Measurements from ENCODE around the gene CMTM8.

CMTM8 gene

GRCh38 chr3:32401126-32401525 lies 162.6 kb downstream of the CMTM8 start:
- TF ChIP-seq CTCF (IDR thresholded peaks at IDR 0.05; ENCODE audit: low read depth, low read length, missing control alignments) = no peak
- peak overlapping the region; percentile 45 for H3K4me3 ChIP-seq (replicated peaks; ENCODE audit: low read depth, low read length)
- DNase-seq (ENCODE audit: extremely low read depth, low read depth) = no peak

- no peak for DNase-seq (ENCODE audit: extremely low read depth, low read depth)
- H3K4me3 ChIP-seq (replicated peaks; ENCODE audit: low read depth, low read length) = peak overlapping the region; percentile 45
- TF ChIP-seq CTCF (IDR thresholded peaks at IDR 0.05; ENCODE audit: low read depth, low read length, missing control alignments) = no peak
Measured at GRCh38 chr3:32401556-32402081, 163.1 kb downstream of the CMTM8 start.

DNA sequence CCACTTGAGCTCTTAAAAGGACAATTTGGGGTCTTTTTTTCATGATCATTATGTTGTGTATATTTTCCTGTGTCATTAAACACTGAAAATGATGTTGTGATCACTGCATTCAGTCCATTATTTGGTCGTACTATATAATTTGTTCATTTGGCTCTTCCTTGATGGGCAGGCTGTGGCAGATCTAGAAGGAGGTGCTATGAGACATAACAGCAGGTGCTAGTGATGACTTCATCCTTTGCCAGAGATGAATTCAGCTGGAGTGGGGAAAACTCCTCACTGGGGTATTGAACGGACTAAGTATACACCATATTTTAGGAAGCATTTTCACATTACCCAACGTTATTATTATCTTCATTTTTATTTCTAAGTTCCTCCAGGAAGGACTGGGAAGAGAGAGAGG lies 165.2 kb downstream of the CMTM8 start:
- DNase-seq (ENCODE audit: extremely low read depth, low read depth) = no peak
- no peak for TF ChIP-seq CTCF (IDR thresholded peaks at IDR 0.05; ENCODE audit: low read depth, low read length, missing control alignments)
- no peak overlapping the region for H3K4me3 ChIP-seq (replicated peaks; ENCODE audit: low read depth, low read length)

- H3K4me3 ChIP-seq (replicated peaks; ENCODE audit: low read depth, low read length) = no peak overlapping the region
- no peak for TF ChIP-seq CTCF (IDR thresholded peaks at IDR 0.05; ENCODE audit: low read depth, low read length, missing control alignments)
- no peak for DNase-seq (ENCODE audit: extremely low read depth, low read depth)
Measured at GRCh38 chr3:32404714-32405113, 166.2 kb downstream of the CMTM8 start.

- no peak overlapping the region for H3K4me3 ChIP-seq (replicated peaks; ENCODE audit: low read depth, low read length)
- no peak for TF ChIP-seq CTCF (IDR thresholded peaks at IDR 0.05; ENCODE audit: low read depth, low read length, missing control alignments)
- DNase-seq (ENCODE audit: extremely low read depth, low read depth) = no peak
Measured at GRCh38 chr3:32405155-32405554, 166.7 kb downstream of the CMTM8 start.

GRCh38 chr3:32405711-32406323 lies 167.3 kb downstream of the CMTM8 start:
- no peak overlapping the region for H3K4me3 ChIP-seq (replicated peaks; ENCODE audit: low read depth, low read length)
- no peak for TF ChIP-seq CTCF (IDR thresholded peaks at IDR 0.05; ENCODE audit: low read depth, low read length, missing control alignments)
- DNase-seq (ENCODE audit: extremely low read depth, low read depth) = no peak
